Subcutaneous abdominal adipose tissue (tissue), 5 donors: Measurements from ENCODE around the gene PIAS1.
A peak's percentile ranks its signal among the peaks of the same experiment; 100 is the strongest.

Experiments
- H3K27ac ChIP-seq: one replicate; pipeline ENCODE4 v1.7.0; 2013; ENCODE audit warnings: low read depth, mild to moderate bottlenecking, inconsistent platforms, low read length, moderate library complexity
- H3K27me3 ChIP-seq, 5 donors: one replicate each; pipeline ENCODE4 v1.7.0; 2013; ENCODE audit warnings: low read length in 5 of 5, inconsistent platforms in 1 of 5; ENCODE audit not compliant: control insufficient read depth in 5 of 5, insufficient read depth in 4 of 5
- H3K36me3 ChIP-seq, 5 donors: one replicate each; pipeline ENCODE4 v1.7.0; 2013; ENCODE audit warnings: low read length in 5 of 5; ENCODE audit not compliant: control insufficient read depth in 5 of 5, insufficient read depth in 5 of 5
- H3K4me1 ChIP-seq, 5 donors: one replicate each; pipeline ENCODE4 v1.7.0; 2013; ENCODE audit warnings: low read length in 5 of 5, mild to moderate bottlenecking in 3 of 5, moderate library complexity in 1 of 5; ENCODE audit not compliant: control insufficient read depth in 5 of 5, insufficient read depth in 5 of 5
- H3K4me3 ChIP-seq, 5 donors: one replicate each; pipeline ENCODE4 v1.7.0; 2013; ENCODE audit warnings: low read length in 5 of 5, low read depth in 1 of 5
- H3K9ac ChIP-seq, 5 donors: one replicate each; pipeline ENCODE4 v1.7.0; 2013; ENCODE audit warnings: low read length in 5 of 5, mild to moderate bottlenecking in 4 of 5, moderate library complexity in 3 of 5
- H3K9me3 ChIP-seq, 5 donors: one replicate each; pipeline ENCODE4 v1.7.0; 2013; ENCODE audit warnings: low read length in 5 of 5; ENCODE audit not compliant: control insufficient read depth in 5 of 5
- donor health status: healthy.
- donor health status: healthy.
- donor health status: healthy.
- donor health status: healthy.
- donor health status: healthy.

Gene PIAS1

GRCh38 chr15:68107142-68107541, 53.0 kb downstream of the PIAS1 start:
- H3K4me1 ChIP-seq: peaks cover 0 to 5% (median 2%) of the 10 kb centered on the region in 5 donors

GRCh38 chr15:68112706-68113105, 58.6 kb downstream of the PIAS1 start:
- H3K9ac ChIP-seq: no peak overlapping the region
- no peaks in the 10 kb centered on the region for H3K36me3 ChIP-seq
- no peaks in the 10 kb centered on the region for H3K9me3 ChIP-seq
- no peak overlapping the region for H3K4me3 ChIP-seq
- H3K27ac ChIP-seq: no peak overlapping the region
- H3K27me3 ChIP-seq: no peaks in the 10 kb centered on the region
- H3K4me1 ChIP-seq: peaks cover 0 to 18% (median 16%) of the 10 kb centered on the region in 5 donors

More at GRCh38 chr15:68107142-68107541, 53.0 kb downstream of the PIAS1 start:
- H3K36me3 ChIP-seq: peaks cover 0 to 6% (median 3%) of the 10 kb centered on the region in 5 donors
- H3K9ac ChIP-seq: no peak overlapping the region
- H3K27ac ChIP-seq: no peak overlapping the region
- H3K4me3 ChIP-seq: no peak overlapping the region
- H3K27me3 ChIP-seq: no peaks in the 10 kb centered on the region
- peaks cover 0 to 6% (median 0%) of the 10 kb centered on the region in 5 donors for H3K9me3 ChIP-seq

GRCh38 chr15:68113273-68113672, 59.2 kb downstream of the PIAS1 start:
- Histone ChIP-seq H3K27me3 (no peaks in the 10 kb centered on the region), H3K36me3 (peaks cover 0 to 2% (median 0%) of the 10 kb centered on the region in 5 donors), H3K27ac (peak overlapping the region; percentile 51), H3K9me3 (no peaks in the 10 kb centered on the region), H3K4me1 (peaks cover 0 to 18% (median 16%) of the 10 kb centered on the region in 5 donors), H3K4me3 (no peak overlapping the region), H3K9ac (peak overlapping the region in 1 of 5 donors; percentile 57)

GRCh38 chr15:68113751-68114150, 59.6 kb downstream of the PIAS1 start:
- peaks cover 0 to 2% (median 0%) of the 10 kb centered on the region in 5 donors for H3K36me3 ChIP-seq
- peak overlapping the region in 1 of 5 donors; percentile 50 for H3K4me3 ChIP-seq
- peak overlapping the region in 4 of 5 donors; percentile 58 to 67 (median 66) for H3K9ac ChIP-seq
- H3K27me3 ChIP-seq: no peaks in the 10 kb centered on the region
- H3K9me3 ChIP-seq: no peaks in the 10 kb centered on the region
- peak overlapping the region; percentile 51 for H3K27ac ChIP-seq
- H3K4me1 ChIP-seq: peaks cover 0 to 18% (median 16%) of the 10 kb centered on the region in 5 donors

- Histone ChIP-seq H3K4me3 (peak overlapping the region in 4 of 5 donors; percentile 43 to 50 (median 49)), H3K27ac (peak overlapping the region; percentile 51), H3K9me3 (no peaks in the 10 kb centered on the region), H3K36me3 (peaks cover 0 to 2% (median 0%) of the 10 kb centered on the region in 5 donors), H3K9ac (peak overlapping the region in 4 of 5 donors; percentile 58 to 67 (median 66)), H3K27me3 (no peaks in the 10 kb centered on the region), H3K4me1 (peaks cover 0 to 18% (median 16%) of the 10 kb centered on the region in 5 donors)
Observed at GRCh38 chr15:68114356-68114755, 60.2 kb downstream of the PIAS1 start.

GRCh38 chr15:68114840-68115239, 60.7 kb downstream of the PIAS1 start:
- peak overlapping the region in 4 of 5 donors; percentile 43 to 50 (median 49) for H3K4me3 ChIP-seq
- H3K27me3 ChIP-seq: no peaks in the 10 kb centered on the region
- H3K4me1 ChIP-seq: peaks cover 0 to 18% (median 16%) of the 10 kb centered on the region in 5 donors
- peaks cover 0 to 2% (median 0%) of the 10 kb centered on the region in 5 donors for H3K36me3 ChIP-seq
- H3K9me3 ChIP-seq: no peaks in the 10 kb centered on the region
- peak overlapping the region; percentile 51 for H3K27ac ChIP-seq
- peak overlapping the region in 4 of 5 donors; percentile 10 to 67 (median 55) for H3K9ac ChIP-seq

GRCh38 chr15:68124700-68125099, 70.6 kb downstream of the PIAS1 start:
- no peak overlapping the region for H3K4me3 ChIP-seq
- peaks cover 0 to 11% (median 7%) of the 10 kb centered on the region in 5 donors for H3K4me1 ChIP-seq
- no peak overlapping the region for H3K27ac ChIP-seq
- no peak overlapping the region for H3K9ac ChIP-seq
- H3K27me3 ChIP-seq: no peaks in the 10 kb centered on the region
- peaks cover 0 to 4% (median 0%) of the 10 kb centered on the region in 5 donors for H3K9me3 ChIP-seq
- H3K36me3 ChIP-seq: no peaks in the 10 kb centered on the region

- H3K27me3 ChIP-seq: no peaks in the 10 kb centered on the region
- no peaks in the 10 kb centered on the region for H3K36me3 ChIP-seq
- no peak overlapping the region for H3K9ac ChIP-seq
- H3K9me3 ChIP-seq: peaks cover 0 to 4% (median 0%) of the 10 kb centered on the region in 5 donors
- H3K27ac ChIP-seq: no peak overlapping the region
- H3K4me1 ChIP-seq: peaks cover 0 to 11% (median 7%) of the 10 kb centered on the region in 5 donors
- H3K4me3 ChIP-seq: no peak overlapping the region
Observed at GRCh38 chr15:68126396-68126795, 72.3 kb downstream of the PIAS1 start.

- Histone ChIP-seq H3K27me3 (no peaks in the 10 kb centered on the region), H3K27ac (no peak overlapping the region), H3K36me3 (no peaks in the 10 kb centered on the region), H3K9me3 (peaks cover 0 to 4% (median 0%) of the 10 kb centered on the region in 5 donors), H3K4me3 (no peak overlapping the region), H3K4me1 (peaks cover 0 to 11% (median 6%) of the 10 kb centered on the region in 5 donors), H3K9ac (no peak overlapping the region)
Observed at GRCh38 chr15:68129072-68129471, 75.0 kb downstream of the PIAS1 start.

GRCh38 chr15:68130851-68131250, 76.7 kb downstream of the PIAS1 start:
- Histone ChIP-seq H3K9me3 (peaks cover 0 to under 1% (median 0%) of the 10 kb centered on the region in 5 donors), H3K4me3 (no peak overlapping the region), H3K27ac (no peak overlapping the region), H3K36me3 (no peaks in the 10 kb centered on the region), H3K27me3 (no peaks in the 10 kb centered on the region), H3K4me1 (peaks cover 0 to 11% (median 6%) of the 10 kb centered on the region in 5 donors), H3K9ac (no peak overlapping the region)
